Activated CD4-positive, alpha-beta T cell treated with anti-CD3 and anti-CD28 coated beads, Interleukin-10, Interleukin-2, amounts not matched to agents 100 ng/mL and 50 ng/mL, durations not matched to agents 16 hours and 8 hours (primary cell): ENCODE measurements around the gene KIF12.

Experiments used
- DNase-seq: peaks from one replicate; pipeline ENCODE4 v3.0.0-alpha.2; 2020

The KIF12 gene

GRCh38 chr9:114123031-114123977, 24.2 kb upstream of the KIF12 start:
- no peak for DNase-seq

DNA sequence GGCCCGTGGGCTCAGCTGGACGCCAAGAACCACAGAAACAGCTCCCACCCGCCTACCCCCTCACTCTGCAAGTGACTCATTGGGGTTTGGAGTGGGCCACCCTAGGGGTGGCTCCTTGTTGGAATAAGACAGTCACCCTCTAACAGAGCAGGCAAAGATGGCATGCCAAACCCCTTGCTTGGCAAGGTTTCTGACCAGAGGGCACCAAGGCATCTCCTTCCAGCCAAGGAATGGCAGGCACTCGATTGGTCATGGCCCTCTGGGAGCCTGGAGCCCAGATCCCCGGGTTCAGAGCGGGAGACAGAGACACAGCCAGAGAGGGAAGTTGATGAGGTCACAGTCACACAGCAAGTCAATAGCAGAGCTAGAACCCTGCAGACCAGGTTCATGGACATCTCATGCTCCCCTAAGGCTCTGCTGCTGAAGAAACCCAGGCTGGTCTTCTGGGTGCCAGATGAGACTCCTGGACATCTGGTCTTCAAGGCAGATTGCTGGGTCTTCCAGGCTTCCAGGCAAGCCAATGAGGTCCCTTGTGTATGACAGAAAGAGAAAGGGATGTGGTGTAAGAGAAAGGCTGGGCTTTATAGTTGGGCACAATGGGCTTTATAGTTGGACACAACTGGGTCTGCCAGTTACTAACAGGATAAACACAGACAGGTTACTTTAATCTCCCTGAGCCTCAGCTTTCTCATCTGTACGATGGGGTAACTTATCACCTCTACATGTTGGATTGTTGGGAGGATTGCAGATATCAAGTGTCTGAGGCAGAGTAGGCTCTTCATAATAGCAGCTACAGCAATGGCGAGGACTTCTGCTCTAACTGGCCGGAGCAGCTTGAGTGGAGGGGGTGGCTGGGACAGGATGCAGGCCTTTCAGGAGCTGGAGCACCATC, 23.3 kb upstream of the KIF12 start:
- no peak for DNase-seq

DNA sequence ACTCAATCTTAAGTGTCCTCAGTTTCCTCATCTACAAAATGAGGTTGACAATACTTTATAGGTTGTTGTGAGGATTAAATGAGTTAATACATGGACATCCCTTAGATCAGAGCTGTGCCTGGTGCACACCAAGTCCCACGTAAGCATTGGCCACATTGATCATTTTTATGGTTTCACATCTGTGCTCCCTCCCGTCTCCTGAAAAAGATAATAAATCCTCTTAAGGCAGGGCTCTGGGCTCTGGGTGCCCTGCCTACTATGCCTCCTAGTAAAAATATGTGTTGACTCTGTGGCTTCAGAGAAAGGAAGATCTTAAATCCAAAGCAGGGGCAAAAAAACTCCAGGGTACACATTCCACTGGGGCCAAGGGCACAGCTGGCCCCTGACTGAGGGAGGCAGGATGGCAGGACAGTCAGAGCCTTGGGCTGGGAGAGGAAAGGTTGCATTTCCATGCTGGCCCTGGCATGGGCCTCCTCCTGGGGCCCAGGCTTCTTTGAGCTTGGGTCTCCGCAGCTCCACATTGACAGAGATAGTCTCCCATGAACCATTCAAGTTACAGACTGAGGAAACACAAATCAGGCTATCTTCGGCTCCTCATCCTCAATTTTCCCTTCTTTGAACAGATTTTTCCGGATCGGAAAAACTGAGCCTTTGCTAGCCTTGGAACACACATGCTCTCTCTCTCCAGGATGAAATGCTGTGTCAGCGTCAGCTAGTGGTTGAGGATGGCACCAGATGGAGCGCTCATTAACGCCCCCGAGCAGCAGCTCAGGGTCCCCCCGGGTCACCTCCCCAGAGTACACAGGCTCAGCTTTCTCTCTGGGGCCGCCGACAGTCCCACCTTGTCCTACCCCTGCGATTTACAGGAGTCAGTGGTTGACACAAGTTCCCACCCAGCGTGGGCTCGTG, 22.4 kb upstream of the KIF12 start:
- no peak for DNase-seq

- no peak for DNase-seq
These were observed 21.3 kb upstream of the KIF12 start for GRCh38 chr9:114120192-114121014.

DNA sequence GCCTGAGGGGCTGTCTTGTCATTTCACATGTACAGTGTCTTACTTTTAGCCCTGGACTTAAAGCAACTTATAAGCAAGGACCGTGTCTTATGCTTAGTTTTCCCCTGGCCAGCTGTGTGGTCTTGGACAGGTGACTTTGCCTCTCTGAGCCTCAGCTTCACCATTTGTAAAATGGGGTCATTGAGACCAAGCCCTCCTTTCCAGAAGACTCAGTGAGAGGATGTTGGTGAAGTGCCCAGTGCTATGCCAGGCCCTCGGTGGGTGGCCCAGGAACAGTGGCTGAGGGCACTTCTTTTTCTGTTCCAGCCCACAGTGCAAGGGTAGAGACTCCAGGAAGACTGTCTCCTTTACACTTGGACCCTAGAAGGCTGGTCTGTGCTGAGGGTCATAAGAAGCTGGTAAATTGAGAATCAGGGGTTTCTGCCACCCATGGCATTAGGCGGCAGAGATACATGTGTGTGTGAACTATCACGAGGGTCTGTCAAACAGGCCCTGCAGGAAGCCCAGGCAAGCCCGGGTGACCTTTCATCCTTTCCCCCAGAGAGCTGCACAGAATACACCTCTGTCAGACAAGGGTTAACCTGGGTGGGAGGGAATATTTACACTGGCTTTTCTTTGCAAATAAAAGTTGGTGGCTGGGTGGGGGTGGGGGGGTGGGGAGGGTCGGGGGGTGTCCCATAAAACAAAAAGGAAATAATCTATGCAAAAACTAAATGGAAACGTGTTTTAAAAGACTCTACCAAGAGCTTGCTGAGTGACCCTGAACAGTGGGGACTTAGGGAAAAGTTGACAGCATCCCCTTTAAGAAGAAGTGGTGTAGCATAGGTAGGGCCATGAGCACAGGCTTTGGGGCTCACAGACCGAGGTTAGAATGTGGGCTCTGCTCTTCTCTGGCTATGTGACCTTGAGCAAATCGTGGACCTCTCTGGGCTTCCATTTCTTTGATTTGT, 20.4 kb upstream of the KIF12 start:
- no peak for DNase-seq

- DNase-seq, result no peak
These were observed 19.1 kb upstream of the KIF12 start for GRCh38 chr9:114117996-114118830.

- no peak for DNase-seq
These were observed 18.5 kb upstream of the KIF12 start for GRCh38 chr9:114117614-114117995.

GRCh38 chr9:114116126-114116747, 17.1 kb upstream of the KIF12 start:
- DNase-seq, result no peak

GRCh38 chr9:114115654-114116125, 16.6 kb upstream of the KIF12 start:
- no peak for DNase-seq

DNA sequence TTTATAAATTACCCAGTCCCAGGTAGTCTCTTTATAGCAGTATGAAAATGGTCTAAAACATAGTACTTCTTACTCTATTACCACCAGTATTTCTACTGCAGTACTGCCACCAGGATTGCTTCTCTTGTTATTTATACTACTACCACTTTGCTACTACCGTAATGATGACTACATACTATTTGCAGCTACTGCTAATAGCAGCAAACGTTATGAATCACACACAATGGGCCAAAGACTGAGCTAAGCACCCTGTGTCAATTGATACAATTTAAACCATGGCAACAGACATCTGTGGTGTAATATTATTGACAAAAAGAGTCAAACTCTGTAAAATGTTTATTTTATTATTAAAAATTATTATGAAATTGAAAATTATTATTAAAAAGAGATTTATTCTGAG, 15.3 kb upstream of the KIF12 start:
- DNase-seq, result no peak

DNA sequence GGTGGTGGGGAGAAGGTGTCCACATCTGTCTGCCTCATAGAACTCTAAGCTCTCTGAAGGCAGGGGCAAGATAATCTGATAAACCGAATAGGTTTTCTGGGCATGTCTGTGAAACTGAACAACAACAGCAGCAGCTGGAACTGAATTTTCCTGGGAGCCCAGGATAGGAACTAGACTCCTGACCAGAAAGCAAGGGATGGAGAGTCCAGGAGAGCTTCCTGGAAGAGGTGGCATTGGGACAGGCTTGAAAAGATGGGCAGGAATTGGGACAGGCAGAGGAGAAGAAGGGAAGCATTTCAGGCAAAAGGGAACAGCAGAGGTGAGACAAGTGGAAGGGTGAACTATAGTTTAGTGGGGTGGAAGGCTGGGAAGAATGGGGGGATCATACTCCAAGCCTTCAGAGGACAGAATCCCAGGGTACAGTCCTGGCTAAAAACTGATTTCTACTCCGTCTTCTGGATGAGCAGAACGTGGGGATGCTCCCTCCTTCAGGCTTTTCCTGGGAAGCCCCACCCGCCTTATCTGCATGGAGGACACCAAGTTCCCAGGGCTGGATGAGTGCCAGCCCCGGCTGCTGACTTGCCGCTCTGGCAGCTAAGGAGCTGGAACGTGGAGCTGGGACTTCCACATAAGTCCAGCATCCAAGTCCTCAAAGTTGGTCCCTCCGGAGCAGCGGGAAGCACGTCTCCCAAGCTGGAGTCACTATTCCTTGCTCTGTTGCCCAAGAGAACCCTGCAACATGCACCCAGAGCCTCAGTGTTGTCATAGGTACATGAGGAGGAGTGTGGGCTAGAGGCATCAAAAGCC, 13.9 kb upstream of the KIF12 start:
- DNase-seq, result no peak

GRCh38 chr9:114112325-114112724, 13.2 kb upstream of the KIF12 start:
- DNase-seq, result no peak

GRCh38 chr9:114110180-114110579, 11.1 kb upstream of the KIF12 start:
- no peak for DNase-seq

DNA sequence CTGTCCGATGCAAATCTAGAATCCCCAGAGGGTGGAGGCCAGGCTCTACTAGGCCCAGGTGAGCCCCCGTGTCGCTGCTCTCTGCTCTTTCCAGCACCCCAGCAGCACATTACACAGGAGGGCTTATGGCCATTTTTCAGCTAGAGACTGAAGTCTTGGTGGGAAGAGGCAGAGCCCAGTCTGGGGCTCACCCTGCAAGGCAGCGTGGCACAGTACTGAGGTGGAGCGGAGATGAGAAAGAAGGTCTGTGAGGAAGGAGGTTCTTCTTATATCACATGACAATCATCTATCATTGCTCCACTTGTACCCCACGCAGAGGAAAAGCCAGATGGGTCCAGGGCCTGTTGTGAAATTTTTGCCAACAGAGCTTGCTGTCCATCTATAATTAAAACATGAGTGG, 10.0 kb upstream of the KIF12 start:
- no peak for DNase-seq

GRCh38 chr9:114108016-114108833, 9.1 kb upstream of the KIF12 start:
- DNase-seq, result peak; percentile 71

DNA sequence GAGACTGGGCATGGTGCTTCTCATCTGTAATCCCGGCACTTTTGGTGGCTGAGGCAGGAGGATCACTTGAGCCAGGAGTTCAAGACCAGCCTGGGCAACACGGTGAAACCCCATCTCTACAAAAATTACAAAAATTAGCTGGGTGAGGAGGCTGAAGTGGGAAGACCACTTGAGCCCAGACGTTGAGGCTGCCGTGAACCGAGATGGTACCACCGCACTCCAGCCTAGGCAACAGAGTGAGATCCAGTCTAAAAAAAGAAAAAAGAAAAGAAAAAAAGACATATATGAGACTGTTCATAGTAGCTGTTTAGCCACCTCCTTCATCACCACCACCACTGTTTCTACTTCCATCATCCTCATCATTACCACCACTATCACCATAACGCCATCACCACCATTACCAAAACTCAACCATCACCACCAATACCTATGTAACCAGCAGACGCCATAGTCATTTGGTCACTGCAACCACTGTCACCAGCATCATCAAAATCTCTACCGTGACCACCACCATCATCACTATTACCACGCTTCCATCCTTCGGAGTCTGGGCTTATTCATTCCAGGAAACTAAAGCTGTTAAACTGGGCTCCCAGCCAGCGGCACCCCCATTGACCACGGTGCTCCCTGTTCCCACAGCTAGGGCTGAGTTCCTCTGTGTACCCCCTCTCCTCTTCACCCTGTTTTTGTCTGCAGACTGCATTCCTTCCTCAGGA, 8.4 kb upstream of the KIF12 start:
- DNase-seq, result no peak

DNA sequence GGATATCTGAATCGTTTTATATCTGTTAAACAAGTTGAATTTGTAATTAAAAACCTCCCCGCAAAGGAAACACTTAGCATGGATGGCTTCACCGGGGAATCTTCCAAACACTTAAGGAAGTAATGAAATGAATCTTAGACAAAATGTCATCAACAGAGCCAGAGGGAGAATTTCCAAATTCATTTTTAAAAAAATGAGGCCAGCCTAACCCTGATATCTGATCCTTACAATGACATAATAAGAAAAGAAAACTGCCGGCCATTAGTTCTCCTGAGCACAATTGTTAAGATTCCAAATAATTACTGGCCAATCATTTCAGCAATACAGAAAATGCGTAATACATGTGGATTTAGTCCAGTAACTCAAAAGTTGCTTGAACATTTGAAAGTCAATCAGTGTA, 6.1 kb upstream of the KIF12 start:
- DNase-seq, result no peak
